Urothelium cell line (cell line): ENCODE results near the gene SMG6.
"Not testable (repeated sequence)": the region's sequence is repeated elsewhere in the genome, so short reads cannot be mapped to it uniquely, and the experiment has no call there.

Experiments
- DNase-seq: peaks from one replicate; pipeline ENCODE4 v3.0.0; 2011; ENCODE audit warnings: low spot score, mixed read lengths
- FAIRE-seq: peaks from 2 replicates; lab custom pipeline; 2011; peaks lifted over from hg19 to GRCh38; lab: Jason Lieb, UNC

SMG6 gene

GRCh38 chr17:2264067-2264860 lies 39.3 kb downstream of the SMG6 start:
- DNase-seq (no peak), FAIRE-seq (no peak)

DNA sequence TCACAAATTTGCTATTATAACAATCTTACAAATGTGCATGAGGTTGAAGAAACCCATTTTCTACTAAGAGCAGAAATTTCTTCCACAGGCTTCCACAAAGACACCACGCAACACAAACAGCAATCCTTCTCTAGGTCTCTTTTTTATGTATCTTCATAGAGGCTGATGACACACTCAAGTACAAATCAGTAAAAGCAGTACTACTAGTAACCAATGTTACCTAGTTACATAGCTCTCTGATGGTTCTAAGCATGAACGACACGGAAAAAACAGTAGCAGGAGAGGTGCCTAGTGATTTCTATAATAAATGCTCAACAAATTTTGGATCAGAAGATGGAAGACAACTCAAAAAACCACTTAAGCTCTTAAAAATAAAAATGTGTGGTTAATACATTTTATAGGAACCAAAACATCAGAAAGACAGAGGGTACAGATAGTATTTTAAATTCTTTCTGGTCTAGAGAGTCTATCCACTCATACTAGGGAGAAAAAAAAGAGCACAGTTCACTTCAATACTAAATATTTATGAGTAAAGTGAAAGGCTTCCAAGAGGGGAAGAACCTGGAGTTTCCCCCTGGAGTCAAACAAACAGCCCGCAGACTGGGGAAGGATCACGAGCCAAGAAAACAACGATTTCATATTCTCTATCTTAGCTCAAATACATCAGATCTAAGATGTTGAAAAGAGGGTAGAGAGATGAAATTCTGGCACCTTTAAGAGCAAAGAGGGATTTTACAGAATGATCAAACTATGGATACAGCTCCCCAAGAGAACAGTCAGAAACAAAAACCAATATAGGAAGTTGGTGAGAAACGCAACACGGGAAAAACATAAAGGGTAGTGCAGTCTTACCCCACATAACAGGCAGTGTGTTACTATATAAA lies 40.2 kb downstream of the SMG6 start:
- FAIRE-seq (no peak), DNase-seq (no peak)

- no peak for DNase-seq
- no peak for FAIRE-seq
Observed at GRCh38 chr17:2262135-2262587, 41.4 kb downstream of the SMG6 start.

DNA sequence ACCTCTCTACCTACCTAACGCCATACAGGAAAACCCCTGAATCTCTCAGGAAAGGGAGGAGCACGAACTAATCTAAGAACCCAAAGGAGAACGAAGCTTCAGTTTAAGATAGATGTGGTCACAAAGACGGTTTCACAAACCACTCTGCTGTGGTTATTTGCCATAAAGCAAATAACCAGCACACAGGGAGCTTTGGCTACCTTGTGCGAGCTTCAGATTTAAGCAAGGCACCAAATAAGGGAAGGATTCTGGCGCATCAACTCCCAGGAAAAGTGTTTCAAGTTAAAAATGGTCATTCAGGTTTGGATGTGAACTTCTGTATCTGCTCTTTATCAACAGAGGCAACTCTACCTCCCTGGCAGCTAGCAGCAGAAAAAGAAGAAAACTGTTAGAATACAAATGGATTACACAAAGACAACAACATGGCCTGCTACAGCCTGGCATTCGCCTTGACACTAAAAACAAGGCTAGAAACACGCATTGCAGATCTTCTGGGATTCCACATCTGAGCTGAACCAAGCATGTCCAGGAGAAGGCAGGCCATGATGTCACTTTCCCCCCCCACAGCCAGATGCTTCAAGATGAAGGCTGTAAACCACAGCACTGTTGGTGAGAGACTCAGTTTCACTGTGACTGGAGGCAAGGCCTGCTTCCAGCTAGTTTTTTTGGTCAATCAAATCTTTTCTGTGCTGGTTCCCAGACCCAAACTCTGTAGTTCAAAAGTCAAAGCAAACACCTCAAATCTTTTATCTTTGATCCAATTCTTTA lies 43.6 kb downstream of the SMG6 start:
- DNase-seq, result no peak
- FAIRE-seq, result no peak

DNA sequence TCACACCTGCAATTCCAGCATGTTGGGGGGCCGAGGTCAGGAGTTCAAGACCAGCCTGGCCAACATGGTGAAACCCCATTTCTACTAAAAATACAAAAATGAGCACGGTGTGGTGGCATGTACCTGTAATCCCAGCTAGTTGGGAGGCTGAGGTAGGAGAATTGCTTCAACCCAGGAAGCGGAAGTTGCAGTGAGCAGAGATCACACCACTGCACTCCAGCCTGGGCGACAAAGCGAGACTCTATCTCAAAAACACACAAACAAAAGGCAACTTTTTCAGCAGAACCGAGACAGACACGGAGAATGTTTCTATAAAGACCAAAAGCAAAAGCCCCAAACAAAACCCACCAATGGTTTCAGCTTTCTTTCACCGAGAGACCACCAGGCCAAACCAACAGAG lies 44.8 kb downstream of the SMG6 start:
- not testable (repeated sequence) for FAIRE-seq, DNase-seq

DNA sequence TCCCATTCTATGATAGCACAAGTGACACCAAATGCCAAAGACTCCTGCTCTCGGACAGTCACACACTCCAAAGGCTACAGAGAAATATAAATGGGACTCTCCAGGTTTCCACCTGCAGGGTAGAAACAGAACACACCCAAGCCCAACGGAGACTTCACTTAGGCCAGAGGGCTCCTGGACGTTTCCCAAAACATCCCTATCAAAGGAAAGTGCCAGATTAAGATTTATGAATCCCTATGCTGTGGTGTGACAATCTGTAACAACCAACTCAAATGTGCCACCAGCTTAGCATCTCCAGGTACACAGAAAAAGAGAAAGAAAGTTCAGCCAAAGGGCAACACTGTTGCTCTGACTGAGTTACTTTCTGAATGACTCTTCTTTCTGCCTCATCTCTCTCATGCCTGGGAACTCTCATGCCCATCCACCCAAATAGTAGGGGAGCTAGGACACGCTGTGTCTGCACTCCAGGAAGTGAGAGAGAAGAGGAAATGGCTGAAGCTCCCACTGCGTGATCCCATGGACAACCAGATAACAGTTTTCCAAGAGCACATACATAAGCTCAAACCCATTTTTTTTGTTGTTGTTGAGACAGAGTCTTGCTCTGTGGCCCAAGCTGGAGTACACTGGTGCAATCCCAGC lies 49.7 kb downstream of the SMG6 start:
- DNase-seq (no peak), FAIRE-seq (no peak)

DNA sequence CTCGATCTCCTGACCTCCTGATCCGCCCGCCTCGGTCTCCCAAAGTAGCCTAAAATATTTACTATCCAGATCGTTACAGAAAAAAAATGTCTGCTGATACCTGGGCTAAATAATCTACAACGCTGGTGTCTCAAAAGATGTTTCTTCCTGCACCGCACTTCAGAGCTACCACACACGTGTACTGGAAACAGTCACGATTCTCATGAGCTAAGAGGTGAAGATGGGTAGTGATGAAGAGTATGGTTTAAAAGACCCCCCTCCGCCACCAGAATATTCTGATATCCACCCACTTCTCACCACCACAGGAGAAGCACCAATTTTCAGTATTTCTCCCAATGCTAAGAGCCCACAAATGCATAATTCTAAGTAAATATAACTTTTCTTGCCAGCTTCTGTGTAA lies 50.2 kb downstream of the SMG6 start:
- FAIRE-seq (no peak), DNase-seq (no peak)

GRCh38 chr17:2251098-2251497 lies 52.5 kb downstream of the SMG6 start:
- DNase-seq (no peak), FAIRE-seq (no peak)

- FAIRE-seq (no peak), DNase-seq (no peak)
Observed at GRCh38 chr17:2250140-2251095, 53.2 kb downstream of the SMG6 start.

GRCh38 chr17:2247005-2247404 lies 56.6 kb downstream of the SMG6 start:
- FAIRE-seq (no peak), DNase-seq (no peak)

GRCh38 chr17:2244545-2245525 lies 58.8 kb downstream of the SMG6 start:
- DNase-seq (peak; percentile 78), FAIRE-seq (no peak)

DNA sequence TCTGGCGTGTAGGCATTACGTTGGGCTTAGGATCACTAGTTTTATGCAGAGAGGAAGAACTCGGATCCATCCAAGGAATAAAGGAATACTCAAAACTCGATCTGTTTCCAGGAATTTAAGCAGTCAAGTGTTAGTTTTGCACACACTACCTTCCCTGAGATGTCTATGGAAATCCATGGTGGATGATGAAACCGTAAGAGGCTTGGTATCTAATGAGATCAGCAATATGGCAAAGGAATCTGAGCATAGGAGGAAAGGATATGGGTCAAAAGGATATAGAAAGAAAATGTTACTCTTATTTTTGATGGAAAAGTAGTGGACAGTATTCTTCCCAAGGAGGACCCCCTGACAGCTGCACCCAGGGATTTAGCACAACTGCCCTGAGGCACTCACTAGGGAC lies 59.6 kb downstream of the SMG6 start:
- FAIRE-seq (no peak), DNase-seq (no peak)

- DNase-seq, result no peak
- no peak for FAIRE-seq
Observed at GRCh38 chr17:2241823-2242222, 61.8 kb downstream of the SMG6 start.

GRCh38 chr17:2240541-2240940 lies 63.0 kb downstream of the SMG6 start:
- DNase-seq, result no peak
- no peak for FAIRE-seq

GRCh38 chr17:2239882-2240430 lies 63.6 kb downstream of the SMG6 start:
- FAIRE-seq, result no peak
- peak; percentile 54 for DNase-seq

DNA sequence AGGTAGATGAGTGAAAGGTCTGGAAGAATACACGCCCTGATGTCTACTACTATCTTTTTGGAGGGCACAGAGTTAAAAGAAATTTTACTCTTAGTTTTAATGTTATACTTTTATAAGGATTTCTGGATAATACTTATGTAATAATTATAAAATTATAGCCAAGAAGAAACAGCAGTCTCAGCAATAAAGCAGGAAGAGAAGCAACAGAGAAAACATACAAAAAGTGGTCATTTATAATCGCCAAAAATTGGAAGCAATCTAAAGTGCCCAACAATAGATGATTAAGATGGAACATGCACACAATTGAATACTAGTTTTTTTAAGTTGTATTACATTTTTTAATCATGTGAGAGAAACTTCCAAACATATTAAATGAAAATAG lies 64.4 kb downstream of the SMG6 start:
- FAIRE-seq, result no peak
- DNase-seq, result no peak

DNA sequence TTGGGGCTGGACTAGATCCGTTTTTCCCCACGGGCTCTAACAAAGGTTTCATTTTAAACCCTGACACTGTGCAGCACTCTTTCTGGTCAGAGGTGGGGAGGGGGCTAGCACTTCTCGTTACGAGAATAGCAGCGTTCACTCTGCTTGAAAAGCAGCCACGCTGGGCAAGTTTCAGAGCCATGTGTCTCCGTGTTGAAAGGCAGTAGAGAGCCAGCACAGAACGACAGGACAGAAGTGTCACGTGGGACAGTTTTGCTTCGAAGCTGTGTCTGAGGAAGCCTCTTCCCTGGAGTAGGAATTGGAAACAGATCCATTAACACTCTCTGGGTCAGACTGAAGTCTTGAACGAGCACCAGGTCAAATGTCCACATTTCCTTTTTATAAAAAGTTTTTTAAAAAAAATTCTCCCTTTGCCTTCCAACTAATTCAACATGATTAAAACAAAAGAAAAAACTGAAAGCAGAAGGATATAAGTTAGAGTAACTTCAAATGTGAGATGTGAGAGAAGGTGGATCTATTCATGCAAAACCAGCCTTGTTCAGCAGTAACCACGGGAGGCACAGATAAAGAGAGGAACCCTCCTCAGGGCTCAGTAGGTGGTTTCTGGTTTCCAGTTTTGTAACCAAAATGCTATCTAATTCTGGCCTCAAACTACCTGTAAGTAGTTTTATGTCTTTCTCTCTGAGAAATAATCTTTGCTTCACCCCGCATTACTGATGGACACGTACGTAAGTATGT lies 65.0 kb downstream of the SMG6 start:
- no peak for FAIRE-seq
- no peak for DNase-seq
